ENCODE results near the gene ZNRF1. TPM values are rescaled to one million over a fixed set of nuclear protein-coding genes. Genes with fewer than 3 reads are reported as not detected.

Gene ZNRF1
- total and polyA plus RNA-seq, 3 donors from 2014 or later = 51.8 to 93.0 (median 90.4) TPM

DNA sequence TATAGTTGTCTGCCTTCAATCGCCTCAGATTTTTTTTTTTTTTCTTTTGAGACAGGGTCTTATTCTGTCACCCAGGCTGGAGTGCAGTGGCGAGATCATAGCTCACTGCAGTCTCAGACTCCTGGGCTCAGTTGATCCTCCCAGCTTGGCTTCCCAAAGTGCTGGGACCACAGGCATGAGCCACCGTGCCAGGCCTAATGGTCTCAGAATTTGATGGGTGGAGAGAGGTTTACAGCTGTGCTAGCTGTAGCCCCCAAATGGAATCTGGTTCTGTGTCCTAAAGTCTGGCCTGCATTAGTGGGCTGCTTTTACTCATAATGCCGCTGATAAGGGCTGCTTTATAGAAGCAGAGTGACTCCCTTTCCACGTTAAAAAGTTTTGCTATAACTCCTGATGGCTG is 5.1 kb downstream of the ZNRF1 start:
- no peak for DNase-seq
- intact Hi-C loops (cut with DNase I; ENCODE audit: low total_unique reads) = no loop called here
- no peaks in the 10 kb centered on the region for H3K27me3 ChIP-seq
- no peaks in the 10 kb centered on the region for H3K36me3 ChIP-seq (ENCODE audit: low read depth, missing control alignments)
- TF ChIP-seq, protein P1, sequence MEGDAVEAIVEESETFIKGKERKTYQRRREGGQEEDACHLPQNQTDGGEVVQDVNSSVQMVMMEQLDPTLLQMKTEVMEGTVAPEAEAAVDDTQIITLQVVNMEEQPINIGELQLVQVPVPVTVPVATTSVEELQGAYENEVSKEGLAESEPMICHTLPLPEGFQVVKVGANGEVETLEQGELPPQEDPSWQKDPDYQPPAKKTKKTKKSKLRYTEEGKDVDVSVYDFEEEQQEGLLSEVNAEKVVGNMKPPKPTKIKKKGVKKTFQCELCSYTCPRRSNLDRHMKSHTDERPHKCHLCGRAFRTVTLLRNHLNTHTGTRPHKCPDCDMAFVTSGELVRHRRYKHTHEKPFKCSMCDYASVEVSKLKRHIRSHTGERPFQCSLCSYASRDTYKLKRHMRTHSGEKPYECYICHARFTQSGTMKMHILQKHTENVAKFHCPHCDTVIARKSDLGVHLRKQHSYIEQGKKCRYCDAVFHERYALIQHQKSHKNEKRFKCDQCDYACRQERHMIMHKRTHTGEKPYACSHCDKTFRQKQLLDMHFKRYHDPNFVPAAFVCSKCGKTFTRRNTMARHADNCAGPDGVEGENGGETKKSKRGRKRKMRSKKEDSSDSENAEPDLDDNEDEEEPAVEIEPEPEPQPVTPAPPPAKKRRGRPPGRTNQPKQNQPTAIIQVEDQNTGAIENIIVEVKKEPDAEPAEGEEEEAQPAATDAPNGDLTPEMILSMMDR (IDR thresholded peaks at IDR 0.05) = no peak
- no peak for TF ChIP-seq POLR2A (IDR thresholded peaks at IDR 0.05)
- H3K4me1 ChIP-seq = peaks cover 20% of the 10 kb centered on the region
- H3K9me3 ChIP-seq = no peaks in the 10 kb centered on the region
- no peak overlapping the region for H3K4me3 ChIP-seq
- 84 to 92% methylated on average over 5 of the region's 5 CpGs for WGBS, 2 donors
- no peak overlapping the region for H3K27ac ChIP-seq

GRCh38 chr16:75004460-75004859 is 5.6 kb downstream of the ZNRF1 start:
- H3K9me3 ChIP-seq = no peaks in the 10 kb centered on the region
- TF ChIP-seq POLR2A (IDR thresholded peaks at IDR 0.05) = no peak
- TF ChIP-seq, protein P1 (IDR thresholded peaks at IDR 0.05) = no peak
- no peak overlapping the region for H3K4me3 ChIP-seq
- DNase-seq = no peak
- WGBS, 2 donors = 85 to 94% methylated on average over 3 of the region's 3 CpGs
- intact Hi-C loops (cut with DNase I; ENCODE audit: low total_unique reads) = no loop called here
- no peaks in the 10 kb centered on the region for H3K27me3 ChIP-seq
- no peaks in the 10 kb centered on the region for H3K36me3 ChIP-seq (ENCODE audit: low read depth, missing control alignments)
- H3K4me1 ChIP-seq = peaks cover 20% of the 10 kb centered on the region
- H3K27ac ChIP-seq = no peak overlapping the region

DNA sequence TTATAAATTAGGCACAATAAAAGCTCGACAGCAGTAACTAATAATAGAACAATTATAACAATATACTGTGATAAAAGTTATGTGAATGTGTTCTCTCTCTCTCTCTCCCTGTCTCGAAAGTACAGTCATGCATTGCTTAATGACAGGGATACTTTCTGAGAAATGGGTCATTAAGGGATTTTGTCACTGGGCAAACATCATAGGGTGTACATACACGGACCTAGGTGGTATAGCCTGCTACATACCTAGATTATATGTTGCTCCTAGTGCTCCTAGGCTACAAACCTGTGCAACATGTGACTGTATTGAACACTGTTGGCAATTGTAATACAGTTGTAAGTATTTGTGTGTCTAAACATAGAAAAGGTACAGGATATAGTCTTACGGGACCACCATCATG is 6.9 kb downstream of the ZNRF1 start:
- intact Hi-C loops (cut with DNase I; ENCODE audit: low total_unique reads) = no loop called here
- DNase-seq = no peak

DNA sequence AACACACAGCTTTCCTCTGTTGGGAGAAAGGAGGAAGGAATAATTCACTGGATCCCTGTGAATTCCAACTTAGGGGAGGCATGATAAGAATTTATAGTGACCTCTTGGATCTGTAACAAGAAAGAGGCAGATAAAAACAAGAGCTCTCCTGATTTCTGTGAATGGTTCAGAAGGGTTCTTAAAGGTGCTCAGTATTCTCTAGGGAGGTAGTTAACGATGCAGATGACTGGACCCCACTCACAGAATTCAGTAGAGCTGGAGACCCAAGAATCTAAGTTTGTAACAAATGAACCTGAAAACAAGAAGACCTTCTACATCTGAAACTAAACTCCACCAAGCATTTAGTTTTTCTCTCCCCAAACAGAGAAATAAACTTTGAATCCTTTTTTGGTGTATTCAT is 8.6 kb downstream of the ZNRF1 start:
- H3K27ac ChIP-seq = no peak overlapping the region
- no peak overlapping the region for H3K4me3 ChIP-seq
- intact Hi-C loops (cut with DNase I; ENCODE audit: low total_unique reads) = no loop called here
- H3K27me3 ChIP-seq = no peaks in the 10 kb centered on the region
- no peaks in the 10 kb centered on the region for H3K9me3 ChIP-seq
- no peak for DNase-seq
- no peak for TF ChIP-seq POLR2A (IDR thresholded peaks at IDR 0.05)
- TF ChIP-seq, protein P1 (IDR thresholded peaks at IDR 0.05) = no peak
- no peaks in the 10 kb centered on the region for H3K36me3 ChIP-seq (ENCODE audit: low read depth, missing control alignments)
- peaks cover 25% of the 10 kb centered on the region for H3K4me1 ChIP-seq
- WGBS, 2 donors = 56 to 68% methylated on average over 1 of the region's 1 CpG

More for the DNA sequence above, 6.9 kb downstream of the ZNRF1 start:
- Histone ChIP-seq H3K27me3 (no peaks in the 10 kb centered on the region), H3K4me3 (no peak overlapping the region), H3K9me3 (no peaks in the 10 kb centered on the region), H3K36me3 (ENCODE audit: low read depth, missing control alignments) (no peaks in the 10 kb centered on the region), H3K4me1 (peaks cover 18% of the 10 kb centered on the region), H3K27ac (no peak overlapping the region)
- 84 to 87% methylated on average over 4 of the region's 4 CpGs for WGBS, 2 donors
- TF ChIP-seq, protein P1 (IDR thresholded peaks at IDR 0.05) = no peak
- no peak for TF ChIP-seq POLR2A (IDR thresholded peaks at IDR 0.05)

DNA sequence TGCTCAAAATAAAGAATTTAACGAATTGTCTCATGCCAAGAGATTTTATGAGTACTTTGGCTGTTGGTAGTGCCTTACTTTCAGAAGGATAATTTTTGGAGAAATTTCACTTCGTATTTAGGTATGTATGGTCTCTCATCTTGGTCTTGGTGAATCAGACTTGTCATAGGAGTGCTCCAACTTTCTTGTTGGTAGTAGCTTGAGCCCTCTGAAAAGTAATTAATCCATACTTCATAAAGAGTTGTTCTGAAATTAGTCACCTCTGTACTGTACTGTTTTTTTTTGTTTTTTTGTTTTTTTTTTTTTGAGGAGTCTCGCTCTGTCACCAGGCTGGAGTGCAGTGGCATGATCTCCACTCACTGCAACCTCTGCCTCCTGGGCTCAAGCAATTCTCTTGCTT is 11.6 kb downstream of the ZNRF1 start:
- Histone ChIP-seq H3K27ac (no peak overlapping the region), H3K9me3 (no peaks in the 10 kb centered on the region), H3K27me3 (no peaks in the 10 kb centered on the region), H3K4me3 (no peak overlapping the region), H3K4me1 (peaks cover 29% of the 10 kb centered on the region), H3K36me3 (ENCODE audit: low read depth, missing control alignments) (no peaks in the 10 kb centered on the region)
- no peak for DNase-seq
- no peak for TF ChIP-seq POLR2A (IDR thresholded peaks at IDR 0.05)
- TF ChIP-seq, protein P1 (IDR thresholded peaks at IDR 0.05) = no peak
- intact Hi-C loops (cut with DNase I; ENCODE audit: low total_unique reads) = no loop called here
- 57 to 61% methylated on average over 3 of the region's 3 CpGs for WGBS, 2 donors

Measured in testis (tissue), 3 donors.